HFF-Myc (cell line): ENCODE data around the gene THOP1.
A peak's percentile ranks its signal among the peaks of the same experiment; 100 is the strongest.

Experiments
- DNase-seq: peaks from one replicate; pipeline ENCODE4 v3.0.0-alpha.2; 2011; ENCODE audit warnings: low read depth; ENCODE audit errors: extremely low read depth
- H3K4me3 ChIP-seq: replicated peaks from 2 replicates; pipeline ENCODE4 v1.5.1; 2011; ENCODE audit warnings: low read depth, mild to moderate bottlenecking, control low read depth, low read length
- CTCF ChIP-seq: IDR thresholded peaks from 2 replicates; pipeline ENCODE4 v1.5.1; 2012; ENCODE audit warnings: mild to moderate bottlenecking, low read depth, low read length, control low read depth; ENCODE audit errors: missing control alignments

Gene THOP1

GRCh38 chr19:2785244-2785997 is at the start of gene THOP1:
TSS of gene THOP1 (plus strand) at chr19:2785503. CDS start at chr19:2785663, 160 bp downstream.
- peak within 1 kb of the TSS; percentile 98 for H3K4me3 ChIP-seq
- TF ChIP-seq CTCF = no peak
- peak; percentile 93 for DNase-seq

GRCh38 chr19:2736550-2737190 is 48.6 kb upstream of the THOP1 start:
- no peak for DNase-seq

GRCh38 chr19:2739602-2740313 is 45.5 kb upstream of the THOP1 start, which contains the start of gene SLC39A3:
TSS of gene SLC39A3 (minus strand) at chr19:2740017. CDS start at chr19:2737257, 2,760 bp downstream.
- peak; percentile 97 for DNase-seq
- H3K4me3 ChIP-seq = peak within 1 kb of the TSS; percentile 78
- no peak for TF ChIP-seq CTCF

More at GRCh38 chr19:2736550-2737190, 48.6 kb upstream of the THOP1 start:
- no peak for TF ChIP-seq CTCF
- H3K4me3 ChIP-seq = no peak overlapping the region

GRCh38 chr19:2740314-2740656 is 45.0 kb upstream of the THOP1 start:
- DNase-seq = no peak
- H3K4me3 ChIP-seq = no peak overlapping the region
- TF ChIP-seq CTCF = no peak

- no peak for TF ChIP-seq CTCF
- no peak overlapping the region for H3K4me3 ChIP-seq
- no peak for DNase-seq
These were observed 42.2 kb upstream of the THOP1 start for GRCh38 chr19:2743099-2743498.

- no peak for DNase-seq
- TF ChIP-seq CTCF = no peak
- H3K4me3 ChIP-seq = no peak overlapping the region
These were observed 41.2 kb upstream of the THOP1 start for GRCh38 chr19:2744113-2744512.
